Liver (tissue), 9 donors: Measurements from ENCODE around the gene OR10G7. TPM values are rescaled to one million over a fixed set of nuclear protein-coding genes. Genes with fewer than 3 reads are reported as not detected.
A peak's percentile ranks its signal among the peaks of the same experiment; 100 is the strongest.

Experiments
- DNase-seq: peaks from one replicate; pipeline ENCODE4 v3.0.0-alpha.2; 2017; ENCODE audit warnings: low spot score
- H3K27ac ChIP-seq, 2 donors: one replicate each; pipeline ENCODE4 v1.7.0; 2013; ENCODE audit warnings: inconsistent platforms in 2 of 2, low read length in 2 of 2, control low read depth in 1 of 2, low read depth in 1 of 2, mild to moderate bottlenecking in 1 of 2
- H3K27me3 ChIP-seq, 4 donors: one replicate each; pipeline versions ENCODE4 v1.6.1 to v1.7.0; 2013; ENCODE audit warnings: low read length in 3 of 4, inconsistent platforms in 1 of 4, mild to moderate bottlenecking in 1 of 4, moderate library complexity in 1 of 4; ENCODE audit not compliant: control insufficient read depth in 4 of 4, insufficient read depth in 4 of 4
- H3K36me3 ChIP-seq, 4 donors: one replicate each; pipeline versions ENCODE4 v1.6.1 to v1.7.0; 2013; ENCODE audit warnings: low read length in 3 of 4, mild to moderate bottlenecking in 3 of 4, low read depth in 1 of 4, moderate library complexity in 1 of 4; ENCODE audit not compliant: control insufficient read depth in 4 of 4, insufficient read depth in 3 of 4
- H3K4me1 ChIP-seq, 4 donors: one replicate each; pipeline versions ENCODE4 v1.6.1 to v1.7.0; 2013; ENCODE audit warnings: low read length in 3 of 4, mild to moderate bottlenecking in 3 of 4, moderate library complexity in 1 of 4; ENCODE audit not compliant: control insufficient read depth in 4 of 4, insufficient read depth in 4 of 4
- H3K4me3 ChIP-seq, 3 donors: one replicate each; pipeline versions ENCODE4 v1.6.1 to v1.7.0; 2013; ENCODE audit warnings: low read length in 3 of 3, control low read depth in 1 of 3, low read depth in 1 of 3, mild to moderate bottlenecking in 1 of 3
- H3K9ac ChIP-seq, 2 donors: one replicate each; pipeline ENCODE4 v1.7.0; 2013; ENCODE audit warnings: low read length in 2 of 2, mild to moderate bottlenecking in 2 of 2, moderate library complexity in 2 of 2, control low read depth in 1 of 2, low read depth in 1 of 2
- H3K9me3 ChIP-seq, 4 donors: one replicate each; pipeline versions ENCODE4 v1.6.1 to v1.7.0; 2013; ENCODE audit warnings: low read length in 3 of 4; ENCODE audit not compliant: control insufficient read depth in 4 of 4
- ATF3 ChIP-seq: IDR thresholded peaks from 2 replicates; pipeline ENCODE4 v1.6.1; 2016; ENCODE audit warnings: antibody characterized with exemption
- EGR1 ChIP-seq, 2 donors: IDR thresholded peaks; 2 replicates each; pipeline ENCODE4 v1.6.1; 2016 to 2018; ENCODE audit warnings: antibody characterized with exemption in 2 of 2, low read depth in 2 of 2
- FOXA1 ChIP-seq: IDR thresholded peaks from 2 replicates; pipeline ENCODE4 v1.6.1; 2016; ENCODE audit warnings: antibody characterized with exemption
- FOXA2 ChIP-seq: IDR thresholded peaks from 2 replicates; pipeline ENCODE4 v1.6.1; 2016; ENCODE audit warnings: antibody characterized with exemption
- GABPA ChIP-seq, 2 donors: IDR thresholded peaks in 1 of 2; conservative IDR thresholded peaks in 1 of 2; 2 replicates each; pipeline ENCODE4 v1.6.1; 2016; ENCODE audit warnings: antibody characterized with exemption in 2 of 2, mild to moderate bottlenecking in 1 of 2, moderate library complexity in 1 of 2
- HNF4A ChIP-seq, 2 donors: conservative IDR thresholded peaks; 2 replicates each; pipeline ENCODE4 v1.6.1; 2016; ENCODE audit warnings: antibody characterized with exemption in 2 of 2, mild to moderate bottlenecking in 2 of 2
- HNF4G ChIP-seq: IDR thresholded peaks from 2 replicates; pipeline ENCODE4 v1.6.1; 2016; ENCODE audit warnings: antibody characterized with exemption
- JUND ChIP-seq, 2 donors: IDR thresholded peaks; 2 replicates each; pipeline ENCODE4 v1.6.1; 2016; ENCODE audit warnings: antibody characterized with exemption in 2 of 2
- NR2F2 ChIP-seq: IDR thresholded peaks from 2 replicates; pipeline ENCODE4 v1.6.1; 2016; ENCODE audit warnings: antibody characterized with exemption
- RAD21 ChIP-seq, 2 donors: IDR thresholded peaks; 2 replicates each; pipeline ENCODE4 v1.6.1; 2016; ENCODE audit warnings: antibody characterized with exemption in 2 of 2, mild to moderate bottlenecking in 2 of 2
- RXRA ChIP-seq, 2 donors: IDR thresholded peaks; 2 replicates each; pipeline ENCODE4 v1.6.1; 2017 to 2018; ENCODE audit warnings: antibody characterized with exemption in 2 of 2, mild to moderate bottlenecking in 1 of 2
- SP1 ChIP-seq: IDR thresholded peaks from 2 replicates; pipeline ENCODE4 v1.6.1; 2018; ENCODE audit warnings: antibody characterized with exemption, mild to moderate bottlenecking
- TAF1 ChIP-seq: conservative IDR thresholded peaks from 2 replicates; pipeline ENCODE4 v1.6.1; 2016; ENCODE audit warnings: antibody characterized with exemption, mild to moderate bottlenecking
- YY1 ChIP-seq: IDR thresholded peaks from 2 replicates; pipeline ENCODE4 v1.6.1; 2016; ENCODE audit warnings: antibody characterized with exemption, mild to moderate bottlenecking
- ZBTB33 ChIP-seq: IDR thresholded peaks from 2 replicates; pipeline ENCODE4 v1.6.1; 2016; ENCODE audit warnings: antibody characterized with exemption
- WGBS: extraction: QIAGEN DNeasy Blood & Tissue Kit; methylation state at CpG from one replicate; pipeline ENCODE4 v1.1.7; 2013; 5-methylcytosine and 5-hydroxymethylcytosine counted together
- polyA plus RNA-seq, 2 donors: library from polyadenylated mRNA; stranded (reverse) in 1 of 2; unstranded in 1 of 2; fragments of 200-250 nt in 1 of 2; fragments of >200 nt in 1 of 2; fragmentation: Nextera tagmentation in 1 of 2; extraction: Ambion mirVana in 1 of 2; gene quantifications; one replicate each; pipeline versions ENCODE4 v1.2.1 to v1.2.3, GENCODE V29; 2013 to 2015
- total RNA-seq, 2 donors: library from RNA; depleted of rRNA; stranded (reverse); fragments of >200 nt; gene quantifications; one replicate each; pipeline ENCODE4 v1.2.3, GENCODE V29; 2014
- TF ChIP-seq, protein P1 (sequence below): fragments of 150-350 bp; IDR thresholded peaks from 2 replicates; pipeline ENCODE4 v1.5.1; 2017; ENCODE audit warnings: improper control_type of control experiment, low read depth, low read length; ENCODE audit not compliant: missing input control
- TF ChIP-seq, protein P2 (sequence below): IDR thresholded peaks from 2 replicates; pipeline ENCODE4 v1.6.1; 2016; ENCODE audit warnings: antibody characterized with exemption, mild to moderate bottlenecking
- TF ChIP-seq, protein P3 (sequence below): IDR thresholded peaks from 2 replicates; pipeline ENCODE4 v1.6.1; 2016; ENCODE audit warnings: antibody characterized with exemption
- donor health status: healthy.
- donor health status: healthy.
- donor health status: healthy.
- donor health status: healthy.
- donor health status: healthy.

OR10G7 gene
- total and polyA plus RNA-seq, 4 donors: not detected

DNA sequence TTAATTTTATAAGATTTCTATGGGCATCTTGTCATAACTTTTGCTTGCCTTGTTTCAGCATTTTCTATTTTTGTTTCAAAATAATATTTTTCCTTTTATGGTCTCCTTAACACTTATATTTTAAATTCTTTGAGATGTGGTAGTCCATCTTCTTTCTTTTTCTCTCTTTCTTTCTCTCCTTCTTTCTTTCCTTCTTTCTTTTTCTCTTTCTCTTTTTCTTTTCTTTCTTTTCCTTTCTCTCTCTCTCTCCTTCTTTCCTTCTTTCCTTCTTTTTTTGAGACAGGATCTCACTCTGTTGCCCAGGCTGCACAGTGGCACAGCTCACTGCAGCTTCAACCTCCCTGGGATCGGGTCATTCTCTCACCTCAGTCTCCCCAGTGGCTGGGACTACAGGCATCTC lies 36.1 kb upstream of the OR10G7 start:
- H3K27me3 ChIP-seq: peaks cover 0 to 8% (median 3%) of the 10 kb centered on the region in 4 donors
- H3K4me1 ChIP-seq: peaks cover 0 to 4% (median 3%) of the 10 kb centered on the region in 4 donors
- no peak for TF ChIP-seq EGR1 (IDR thresholded peaks at IDR 0.05; ENCODE audit: low read depth in 2 of 2)
- no peak overlapping the region for H3K4me3 ChIP-seq
- DNase-seq: no peak
- H3K9me3 ChIP-seq: no peaks in the 10 kb centered on the region
- no peaks in the 10 kb centered on the region for H3K36me3 ChIP-seq
- no peak overlapping the region for H3K27ac ChIP-seq
- 85% methylated on average over 1 of the region's 1 CpG for WGBS
- no peak overlapping the region for H3K9ac ChIP-seq

- Histone ChIP-seq H3K9ac (no peak overlapping the region), H3K27me3 (peaks cover 0 to 8% (median 4%) of the 10 kb centered on the region in 4 donors), H3K4me3 (peak overlapping the region in 1 of 3 donors; percentile 43), H3K36me3 (no peaks in the 10 kb centered on the region), H3K4me1 (peaks cover 0 to 4% (median 3%) of the 10 kb centered on the region in 4 donors), H3K27ac (no peak overlapping the region), H3K9me3 (no peaks in the 10 kb centered on the region)
- no peak for TF ChIP-seq HNF4A (conservative IDR thresholded peaks at IDR 0.05)
- 12% methylated on average over 36 of the region's 36 CpGs for WGBS
- DNase-seq: peak; percentile 56
Measured at GRCh38 chr11:124075841-124076651, 34.9 kb upstream of the OR10G7 start.

DNA sequence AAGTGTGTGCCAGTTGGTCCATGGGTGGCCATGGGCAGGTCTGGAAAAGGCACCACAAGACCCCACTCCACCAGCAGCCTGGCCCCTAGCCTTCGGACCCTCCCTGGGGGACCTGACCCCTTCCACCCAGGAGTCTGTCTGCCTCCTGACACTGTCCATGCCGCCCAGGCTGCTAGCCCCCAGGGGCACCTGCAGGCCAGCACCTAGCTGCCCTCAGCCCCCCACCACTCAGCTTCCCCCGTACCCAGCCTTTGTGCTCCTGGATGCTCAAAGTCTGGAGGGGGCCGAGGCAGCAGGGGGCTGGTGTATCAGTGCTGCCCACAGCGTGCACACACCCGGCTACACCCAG lies 34.3 kb upstream of the OR10G7 start:
- H3K9ac ChIP-seq: no peak overlapping the region
- H3K4me1 ChIP-seq: peaks cover 0 to 4% (median 3%) of the 10 kb centered on the region in 4 donors
- H3K9me3 ChIP-seq: no peaks in the 10 kb centered on the region
- no peaks in the 10 kb centered on the region for H3K36me3 ChIP-seq
- 75% methylated on average over 6 of the region's 6 CpGs for WGBS
- TF ChIP-seq FOXA2 (no peak), HNF4G (no peak), NR2F2 (no peak), YY1 (no peak), EGR1 (IDR thresholded peaks at IDR 0.05; ENCODE audit: low read depth in 2 of 2) (no peak), RAD21 (IDR thresholded peaks at IDR 0.05) (no peak), ATF3 (no peak), GABPA (IDR thresholded peaks at IDR 0.05 in 1 of 2, conservative IDR thresholded peaks at IDR 0.05 in 1 of 2) (no peak), FOXA1 (no peak), SP1 (no peak), TAF1 (no peak), HNF4A (conservative IDR thresholded peaks at IDR 0.05) (no peak), JUND (IDR thresholded peaks at IDR 0.05) (no peak), ZBTB33 (no peak), RXRA (IDR thresholded peaks at IDR 0.05) (no peak)
- TF ChIP-seq, protein P1, sequence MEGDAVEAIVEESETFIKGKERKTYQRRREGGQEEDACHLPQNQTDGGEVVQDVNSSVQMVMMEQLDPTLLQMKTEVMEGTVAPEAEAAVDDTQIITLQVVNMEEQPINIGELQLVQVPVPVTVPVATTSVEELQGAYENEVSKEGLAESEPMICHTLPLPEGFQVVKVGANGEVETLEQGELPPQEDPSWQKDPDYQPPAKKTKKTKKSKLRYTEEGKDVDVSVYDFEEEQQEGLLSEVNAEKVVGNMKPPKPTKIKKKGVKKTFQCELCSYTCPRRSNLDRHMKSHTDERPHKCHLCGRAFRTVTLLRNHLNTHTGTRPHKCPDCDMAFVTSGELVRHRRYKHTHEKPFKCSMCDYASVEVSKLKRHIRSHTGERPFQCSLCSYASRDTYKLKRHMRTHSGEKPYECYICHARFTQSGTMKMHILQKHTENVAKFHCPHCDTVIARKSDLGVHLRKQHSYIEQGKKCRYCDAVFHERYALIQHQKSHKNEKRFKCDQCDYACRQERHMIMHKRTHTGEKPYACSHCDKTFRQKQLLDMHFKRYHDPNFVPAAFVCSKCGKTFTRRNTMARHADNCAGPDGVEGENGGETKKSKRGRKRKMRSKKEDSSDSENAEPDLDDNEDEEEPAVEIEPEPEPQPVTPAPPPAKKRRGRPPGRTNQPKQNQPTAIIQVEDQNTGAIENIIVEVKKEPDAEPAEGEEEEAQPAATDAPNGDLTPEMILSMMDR: no peak
- TF ChIP-seq, protein P2, sequence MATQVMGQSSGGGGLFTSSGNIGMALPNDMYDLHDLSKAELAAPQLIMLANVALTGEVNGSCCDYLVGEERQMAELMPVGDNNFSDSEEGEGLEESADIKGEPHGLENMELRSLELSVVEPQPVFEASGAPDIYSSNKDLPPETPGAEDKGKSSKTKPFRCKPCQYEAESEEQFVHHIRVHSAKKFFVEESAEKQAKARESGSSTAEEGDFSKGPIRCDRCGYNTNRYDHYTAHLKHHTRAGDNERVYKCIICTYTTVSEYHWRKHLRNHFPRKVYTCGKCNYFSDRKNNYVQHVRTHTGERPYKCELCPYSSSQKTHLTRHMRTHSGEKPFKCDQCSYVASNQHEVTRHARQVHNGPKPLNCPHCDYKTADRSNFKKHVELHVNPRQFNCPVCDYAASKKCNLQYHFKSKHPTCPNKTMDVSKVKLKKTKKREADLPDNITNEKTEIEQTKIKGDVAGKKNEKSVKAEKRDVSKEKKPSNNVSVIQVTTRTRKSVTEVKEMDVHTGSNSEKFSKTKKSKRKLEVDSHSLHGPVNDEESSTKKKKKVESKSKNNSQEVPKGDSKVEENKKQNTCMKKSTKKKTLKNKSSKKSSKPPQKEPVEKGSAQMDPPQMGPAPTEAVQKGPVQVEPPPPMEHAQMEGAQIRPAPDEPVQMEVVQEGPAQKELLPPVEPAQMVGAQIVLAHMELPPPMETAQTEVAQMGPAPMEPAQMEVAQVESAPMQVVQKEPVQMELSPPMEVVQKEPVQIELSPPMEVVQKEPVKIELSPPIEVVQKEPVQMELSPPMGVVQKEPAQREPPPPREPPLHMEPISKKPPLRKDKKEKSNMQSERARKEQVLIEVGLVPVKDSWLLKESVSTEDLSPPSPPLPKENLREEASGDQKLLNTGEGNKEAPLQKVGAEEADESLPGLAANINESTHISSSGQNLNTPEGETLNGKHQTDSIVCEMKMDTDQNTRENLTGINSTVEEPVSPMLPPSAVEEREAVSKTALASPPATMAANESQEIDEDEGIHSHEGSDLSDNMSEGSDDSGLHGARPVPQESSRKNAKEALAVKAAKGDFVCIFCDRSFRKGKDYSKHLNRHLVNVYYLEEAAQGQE: no peak
- TF ChIP-seq, protein P3, sequence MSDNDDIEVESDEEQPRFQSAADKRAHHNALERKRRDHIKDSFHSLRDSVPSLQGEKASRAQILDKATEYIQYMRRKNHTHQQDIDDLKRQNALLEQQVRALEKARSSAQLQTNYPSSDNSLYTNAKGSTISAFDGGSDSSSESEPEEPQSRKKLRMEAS: no peak
- DNase-seq: no peak
- H3K4me3 ChIP-seq: no peak overlapping the region
- peaks cover 0 to 8% (median 3%) of the 10 kb centered on the region in 4 donors for H3K27me3 ChIP-seq
- H3K27ac ChIP-seq: no peak overlapping the region
